ENCODE results near the gene SLC12A5.

- no peak for TF ChIP-seq CTCF (IDR thresholded peaks at IDR 0.05; ENCODE audit: low read depth, low read length, poor library complexity, severe bottlenecking)
- TF ChIP-seq EZH2phosphoT487 (IDR thresholded peaks at IDR 0.05; ENCODE audit: borderline replicate concordance, low read length) = no peak
Observed at GRCh38 chr20:46088409-46089166, 59.6 kb downstream of the SLC12A5 start.
